GM21526 (cell line): Measurements from ENCODE around the gene BCL6.
"Not testable (repeated sequence)": the region's sequence is repeated elsewhere in the genome, so short reads cannot be mapped to it uniquely, and the experiment has no call there.

Experiments
- ATAC-seq: cut with Tn5 transposase; IDR thresholded peaks from one replicate; pipeline ENCODE4 v1.9.1; 2021; ENCODE audit warnings: moderate library complexity; ENCODE audit not compliant: unreplicated experiment, low FRiP score

Gene BCL6

GRCh38 chr3:187684880-187685279 lies 60.4 kb downstream of the BCL6 start:
- ATAC-seq, result no peak

DNA sequence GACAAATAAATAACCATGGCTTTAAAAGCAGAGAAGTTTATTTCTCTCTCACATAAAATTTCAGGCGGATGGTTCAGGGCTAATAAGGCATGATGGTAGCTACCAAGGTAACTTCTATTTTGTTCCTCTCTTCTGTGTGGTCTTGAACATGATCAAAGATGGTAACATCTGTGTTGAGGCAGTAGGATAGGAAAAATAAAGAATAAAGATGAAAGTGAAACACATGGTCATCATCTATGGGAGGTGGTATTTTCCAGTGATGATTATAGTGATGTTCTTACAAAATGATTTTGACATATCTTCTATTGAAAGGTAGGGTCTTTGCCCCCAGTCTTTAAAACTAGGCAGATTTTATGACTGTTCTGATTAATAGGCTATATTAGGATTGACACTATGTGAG lies 60.8 kb downstream of the BCL6 start:
- ATAC-seq, result no peak

- not testable (repeated sequence) for ATAC-seq
These were observed 63.5 kb downstream of the BCL6 start for GRCh38 chr3:187681756-187682155.

- ATAC-seq, result no peak
These were observed 65.5 kb downstream of the BCL6 start for GRCh38 chr3:187679638-187680396.

- no peak for ATAC-seq
These were observed 66.5 kb downstream of the BCL6 start for GRCh38 chr3:187678726-187679268.

DNA sequence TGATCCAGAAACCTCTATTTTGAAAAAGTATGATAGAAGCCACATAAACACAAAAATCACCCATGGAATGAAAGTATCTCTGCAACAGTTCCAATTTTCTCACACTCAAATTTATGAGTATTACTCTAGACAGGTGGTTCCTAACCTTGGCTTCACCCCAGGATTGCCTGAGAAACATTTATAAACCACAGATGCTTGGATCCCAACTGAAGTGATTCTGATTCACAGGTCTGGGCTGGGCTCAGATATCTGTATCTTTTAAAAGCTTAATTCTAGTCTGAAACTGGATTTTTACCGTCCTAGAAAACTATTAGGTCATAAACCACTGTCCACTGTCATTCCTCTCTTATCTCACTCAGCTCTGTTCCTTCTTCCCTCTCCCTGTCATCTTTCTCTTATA lies 67.7 kb downstream of the BCL6 start:
- no peak for ATAC-seq

GRCh38 chr3:187673012-187673411 lies 72.3 kb downstream of the BCL6 start:
- no peak for ATAC-seq
